PC-3 (cell line): ENCODE results near the gene DLG2.

ENCODE experiments used
- CTCF ChIP-seq: fragments of 300-600 bp; sonication (generic); conservative IDR thresholded peaks from 2 replicates; pipeline ENCODE4 v1.5.1; 2017; ENCODE audit warnings: antibody characterized with exemption, low read depth, mild to moderate bottlenecking, low read length
- EZH2 ChIP-seq: fragments of 300-600 bp; sonication (generic); IDR thresholded peaks from one replicate; pipeline ENCODE4 v1.6.1; 2017; ENCODE audit warnings: antibody characterized with exemption, mild to moderate bottlenecking, low read length; ENCODE audit not compliant: unreplicated experiment
- EZH2phosphoT487 ChIP-seq: fragments of 300-600 bp; sonication (generic); IDR thresholded peaks from 2 replicates; pipeline ENCODE4 v1.6.1; 2018; ENCODE audit warnings: mild to moderate bottlenecking, antibody characterized with exemption, low read length, borderline replicate concordance

- no peak for TF ChIP-seq CTCF
- TF ChIP-seq EZH2: no peak
- no peak for TF ChIP-seq EZH2phosphoT487
Measured at GRCh38 chr11:83972536-83972935, 1654.6 kb downstream of the DLG2 start.
